Measurements from ENCODE around the gene IMMP2L. TPM values are rescaled to one million over a fixed set of nuclear protein-coding genes. Genes with fewer than 3 reads are reported as not detected.
A peak's percentile ranks its signal among the peaks of the same experiment; 100 is the strongest.

Gene IMMP2L
- total RNA-seq, 1 experiment from 2014 or later = 8.8 TPM

DNA sequence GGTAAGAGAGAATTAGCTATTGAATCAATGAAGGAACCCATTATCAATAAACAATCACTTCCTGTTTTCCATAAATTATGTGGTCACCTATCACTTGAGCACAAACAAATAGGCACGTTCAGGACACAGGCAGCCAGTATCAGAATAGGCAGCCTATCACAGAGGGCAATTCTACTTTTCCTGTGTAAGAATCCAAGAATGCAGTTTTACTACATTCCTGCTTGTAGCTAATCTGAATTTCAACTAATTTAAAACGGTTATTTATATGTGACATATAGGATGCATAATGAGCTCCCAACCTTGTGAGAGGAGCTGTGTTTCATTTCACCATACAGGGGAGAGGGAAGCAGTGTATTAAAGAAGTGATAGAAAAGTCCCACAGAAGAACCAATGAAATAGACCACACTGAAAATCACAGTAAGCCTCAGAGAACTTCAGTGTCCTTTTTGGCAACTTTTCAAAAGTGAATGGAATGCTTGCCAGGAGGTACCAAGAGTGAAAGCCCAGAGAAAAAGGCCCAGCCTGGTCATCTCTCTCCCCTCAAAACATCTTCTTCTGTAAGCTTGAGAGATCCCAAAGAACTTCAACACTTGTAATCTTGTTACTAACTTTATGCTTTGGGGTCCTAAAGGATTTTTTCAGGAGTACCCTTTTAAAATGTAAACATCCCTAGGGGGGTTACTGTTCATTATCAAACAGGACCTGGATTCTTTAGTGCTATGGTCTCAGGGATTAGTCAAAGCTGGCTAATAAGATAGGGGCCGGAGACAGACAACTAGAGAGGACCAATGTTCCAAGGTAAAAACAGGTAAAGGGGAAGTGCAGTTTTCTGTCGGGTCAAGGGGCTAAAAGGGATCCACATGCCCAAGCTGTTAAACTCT is 1.3 kb downstream of the IMMP2L start:
- intact Hi-C loops (cut with micrococcal nuclease; ENCODE audit: unreplicated experiment) = no loop called here
- in situ Hi-C loops (cut with HindIII; ENCODE audit: low pct_unique_long_range_greater_than_20kb, low sequenced_read_pairs) = no loop called here
- ATAC-seq = no peak
- Histone ChIP-seq H3K4me1 (ENCODE audit: control insufficient read depth, insufficient read depth, low read length) (peaks cover 5% of the 10 kb centered on the region; the same call in 1 of the 2 replicates), H3K27ac (ENCODE audit: low read length) (peak overlapping the region; percentile 81), H3K9me3 (ENCODE audit: control insufficient read depth, insufficient read depth, low read depth, low read length) (no peaks in the 10 kb centered on the region), H3K36me3 (ENCODE audit: control insufficient read depth, insufficient read depth, low read length) (peaks cover 5% of the 10 kb centered on the region; the same call in 1 of the 2 replicates), H3K27me3 (ENCODE audit: control insufficient read depth, insufficient read depth, low read length) (no peaks in the 10 kb centered on the region), H3K4me3 (ENCODE audit: low read depth in 2 of 2, low read length in 2 of 2) (peak overlapping the region; percentile 65 to 75)
- TF ChIP-seq TCF7L2 (IDR thresholded peaks at IDR 0.05; ENCODE audit: low read depth, low read length) = no peak
- ChIA-PET CTCF (no interaction called here), POLR2A (no interaction called here)
- TSS peak; percentile 70 for BruUV-seq (replicated peaks)
- DNase-seq (ENCODE audit: low read depth, low spot score) = no peak

DNA sequence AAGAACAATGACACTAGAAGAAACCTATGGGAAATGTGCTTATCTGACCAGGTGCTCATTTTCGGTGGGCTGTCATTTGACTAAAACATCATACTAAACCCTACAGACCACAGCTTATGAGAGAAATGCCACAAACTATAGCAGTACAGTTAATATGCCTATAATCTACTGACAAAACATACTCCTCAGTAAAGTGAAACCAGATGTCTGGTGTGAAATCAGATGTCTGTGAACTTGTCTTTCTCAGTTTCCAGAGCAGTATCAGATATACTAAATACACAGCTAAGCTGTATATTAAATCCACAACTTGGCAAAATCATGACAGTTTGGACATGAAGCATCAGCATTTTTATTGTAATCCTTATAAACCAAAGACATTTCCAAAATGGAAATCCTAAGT is 3.3 kb downstream of the IMMP2L start:
- ATAC-seq (no peak), DNase-seq (ENCODE audit: low read depth, low spot score) (no peak)
- Histone ChIP-seq H3K27me3 (ENCODE audit: control insufficient read depth, insufficient read depth, low read length) (no peaks in the 10 kb centered on the region), H3K27ac (ENCODE audit: low read length) (no peak overlapping the region), H3K36me3 (ENCODE audit: control insufficient read depth, insufficient read depth, low read length) (peaks cover 5% of the 10 kb centered on the region; the same call in 1 of the 2 replicates), H3K4me3 (ENCODE audit: low read depth in 2 of 2, low read length in 2 of 2) (no peak overlapping the region), H3K9me3 (ENCODE audit: control insufficient read depth, insufficient read depth, low read depth, low read length) (no peaks in the 10 kb centered on the region), H3K4me1 (ENCODE audit: control insufficient read depth, insufficient read depth, low read length) (peaks cover 5% of the 10 kb centered on the region; the same call in 1 of the 2 replicates)
- ChIA-PET POLR2A (no interaction called here), CTCF (no interaction called here)
- no TSS peak for BruUV-seq (replicated peaks)
- TF ChIP-seq TCF7L2 (IDR thresholded peaks at IDR 0.05; ENCODE audit: low read depth, low read length) (no peak), SIN3A (IDR thresholded peaks at IDR 0.05; ENCODE audit: borderline replicate concordance, insufficient read depth, low read depth, low read length) (no peak), POLR2AphosphoS5 (IDR thresholded peaks at IDR 0.05; ENCODE audit: low read depth, low read length) (no peak)
- TF ChIP-seq, protein P1, sequence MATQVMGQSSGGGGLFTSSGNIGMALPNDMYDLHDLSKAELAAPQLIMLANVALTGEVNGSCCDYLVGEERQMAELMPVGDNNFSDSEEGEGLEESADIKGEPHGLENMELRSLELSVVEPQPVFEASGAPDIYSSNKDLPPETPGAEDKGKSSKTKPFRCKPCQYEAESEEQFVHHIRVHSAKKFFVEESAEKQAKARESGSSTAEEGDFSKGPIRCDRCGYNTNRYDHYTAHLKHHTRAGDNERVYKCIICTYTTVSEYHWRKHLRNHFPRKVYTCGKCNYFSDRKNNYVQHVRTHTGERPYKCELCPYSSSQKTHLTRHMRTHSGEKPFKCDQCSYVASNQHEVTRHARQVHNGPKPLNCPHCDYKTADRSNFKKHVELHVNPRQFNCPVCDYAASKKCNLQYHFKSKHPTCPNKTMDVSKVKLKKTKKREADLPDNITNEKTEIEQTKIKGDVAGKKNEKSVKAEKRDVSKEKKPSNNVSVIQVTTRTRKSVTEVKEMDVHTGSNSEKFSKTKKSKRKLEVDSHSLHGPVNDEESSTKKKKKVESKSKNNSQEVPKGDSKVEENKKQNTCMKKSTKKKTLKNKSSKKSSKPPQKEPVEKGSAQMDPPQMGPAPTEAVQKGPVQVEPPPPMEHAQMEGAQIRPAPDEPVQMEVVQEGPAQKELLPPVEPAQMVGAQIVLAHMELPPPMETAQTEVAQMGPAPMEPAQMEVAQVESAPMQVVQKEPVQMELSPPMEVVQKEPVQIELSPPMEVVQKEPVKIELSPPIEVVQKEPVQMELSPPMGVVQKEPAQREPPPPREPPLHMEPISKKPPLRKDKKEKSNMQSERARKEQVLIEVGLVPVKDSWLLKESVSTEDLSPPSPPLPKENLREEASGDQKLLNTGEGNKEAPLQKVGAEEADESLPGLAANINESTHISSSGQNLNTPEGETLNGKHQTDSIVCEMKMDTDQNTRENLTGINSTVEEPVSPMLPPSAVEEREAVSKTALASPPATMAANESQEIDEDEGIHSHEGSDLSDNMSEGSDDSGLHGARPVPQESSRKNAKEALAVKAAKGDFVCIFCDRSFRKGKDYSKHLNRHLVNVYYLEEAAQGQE (IDR thresholded peaks at IDR 0.05; ENCODE audit: insufficient read depth in 1 of 2, low read depth in 2 of 2, low read length in 1 of 2) = no peak
- TF ChIP-seq, protein P2, sequence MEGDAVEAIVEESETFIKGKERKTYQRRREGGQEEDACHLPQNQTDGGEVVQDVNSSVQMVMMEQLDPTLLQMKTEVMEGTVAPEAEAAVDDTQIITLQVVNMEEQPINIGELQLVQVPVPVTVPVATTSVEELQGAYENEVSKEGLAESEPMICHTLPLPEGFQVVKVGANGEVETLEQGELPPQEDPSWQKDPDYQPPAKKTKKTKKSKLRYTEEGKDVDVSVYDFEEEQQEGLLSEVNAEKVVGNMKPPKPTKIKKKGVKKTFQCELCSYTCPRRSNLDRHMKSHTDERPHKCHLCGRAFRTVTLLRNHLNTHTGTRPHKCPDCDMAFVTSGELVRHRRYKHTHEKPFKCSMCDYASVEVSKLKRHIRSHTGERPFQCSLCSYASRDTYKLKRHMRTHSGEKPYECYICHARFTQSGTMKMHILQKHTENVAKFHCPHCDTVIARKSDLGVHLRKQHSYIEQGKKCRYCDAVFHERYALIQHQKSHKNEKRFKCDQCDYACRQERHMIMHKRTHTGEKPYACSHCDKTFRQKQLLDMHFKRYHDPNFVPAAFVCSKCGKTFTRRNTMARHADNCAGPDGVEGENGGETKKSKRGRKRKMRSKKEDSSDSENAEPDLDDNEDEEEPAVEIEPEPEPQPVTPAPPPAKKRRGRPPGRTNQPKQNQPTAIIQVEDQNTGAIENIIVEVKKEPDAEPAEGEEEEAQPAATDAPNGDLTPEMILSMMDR (IDR thresholded peaks at IDR 0.05) = no peak
- in situ Hi-C loops (cut with HindIII; ENCODE audit: low pct_unique_long_range_greater_than_20kb, low sequenced_read_pairs) (no loop called here), intact Hi-C loops (cut with micrococcal nuclease; ENCODE audit: unreplicated experiment) (no loop called here)

DNA sequence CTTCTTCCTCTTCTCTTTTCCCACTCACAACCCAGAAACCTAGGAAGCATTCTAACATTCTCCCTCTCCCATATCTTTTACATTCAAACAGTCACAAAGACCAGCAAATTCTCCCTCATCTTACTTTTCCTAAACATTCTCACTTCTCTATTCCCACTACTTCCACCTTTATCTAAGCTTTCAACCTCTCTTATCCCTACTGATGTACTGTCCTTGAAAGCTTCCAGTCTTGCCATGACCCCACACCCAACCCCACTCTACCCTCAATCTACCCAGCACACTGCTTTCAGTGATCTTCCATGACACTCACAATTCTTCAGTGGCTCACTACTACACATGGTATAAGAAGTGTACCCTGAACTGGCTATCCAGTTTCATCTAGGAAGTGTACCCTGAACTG is 5.3 kb downstream of the IMMP2L start:
- no peak for DNase-seq (ENCODE audit: low read depth, low spot score)
- Histone ChIP-seq H3K27me3 (ENCODE audit: control insufficient read depth, insufficient read depth, low read length) (no peaks in the 10 kb centered on the region), H3K36me3 (ENCODE audit: control insufficient read depth, insufficient read depth, low read length) (peaks cover 5% of the 10 kb centered on the region), H3K27ac (ENCODE audit: low read length) (no peak overlapping the region), H3K4me3 (ENCODE audit: low read depth in 2 of 2, low read length in 2 of 2) (no peak overlapping the region), H3K9me3 (ENCODE audit: control insufficient read depth, insufficient read depth, low read depth, low read length) (no peaks in the 10 kb centered on the region), H3K4me1 (ENCODE audit: control insufficient read depth, insufficient read depth, low read length) (peaks cover 5% of the 10 kb centered on the region; the same call in 1 of the 2 replicates)
- POLR2A ChIA-PET = no interaction called here
- TF ChIP-seq, protein P1 (IDR thresholded peaks at IDR 0.05; ENCODE audit: insufficient read depth in 1 of 2, low read depth in 2 of 2, low read length in 1 of 2) = no peak
- TF ChIP-seq POLR2AphosphoS5 (IDR thresholded peaks at IDR 0.05; ENCODE audit: low read depth, low read length) (no peak), TCF7L2 (IDR thresholded peaks at IDR 0.05; ENCODE audit: low read depth, low read length) (no peak)
- BruUV-seq (replicated peaks) = no TSS peak
- CTCF ChIA-PET = no interaction called here
- in situ Hi-C loops (cut with HindIII; ENCODE audit: low pct_unique_long_range_greater_than_20kb, low sequenced_read_pairs) (no loop called here), intact Hi-C loops (cut with micrococcal nuclease; ENCODE audit: unreplicated experiment) (no loop called here)
- no peak for ATAC-seq
